Thymus (tissue), 11 donors: ENCODE results near the gene SMARCC1. TPM values are rescaled to one million over a fixed set of nuclear protein-coding genes. Genes with fewer than 3 reads are reported as not detected.
"Not testable (repeated sequence)": the region's sequence is repeated elsewhere in the genome, so short reads cannot be mapped to it uniquely, and the experiment has no call there.

Experiments
- DNase-seq, 9 donors: peaks; one replicate each; pipeline ENCODE4 v3.0.0-alpha.2; 2013; ENCODE audit warnings: low spot score in 9 of 9, low read depth in 6 of 9, missing footprints in 1 of 9
- H3K27ac ChIP-seq, 2 donors: one replicate each; pipeline ENCODE4 v1.5.1; 2013; ENCODE audit warnings: control low read depth in 1 of 2, low read depth in 1 of 2, low read length in 1 of 2, mild to moderate bottlenecking in 1 of 2, moderate library complexity in 1 of 2
- H3K27me3 ChIP-seq, 2 donors: one replicate each; pipeline ENCODE4 v1.5.1; 2013; ENCODE audit warnings: low read length in 1 of 2; ENCODE audit not compliant: control insufficient read depth in 2 of 2, insufficient read depth in 1 of 2
- H3K36me3 ChIP-seq, 2 donors: one replicate each; pipeline ENCODE4 v1.5.1; 2013; ENCODE audit warnings: low read length in 1 of 2, mild to moderate bottlenecking in 1 of 2, moderate library complexity in 1 of 2; ENCODE audit not compliant: control insufficient read depth in 2 of 2, insufficient read depth in 2 of 2
- H3K4me1 ChIP-seq, 2 donors: one replicate each; pipeline ENCODE4 v1.5.1; 2013; ENCODE audit warnings: low read length in 2 of 2; ENCODE audit not compliant: control insufficient read depth in 2 of 2, insufficient read depth in 2 of 2
- H3K4me3 ChIP-seq, 2 donors: one replicate each; pipeline ENCODE4 v1.5.1; 2013; ENCODE audit warnings: low read length in 2 of 2, control low read depth in 1 of 2, mild to moderate bottlenecking in 1 of 2
- H3K9me3 ChIP-seq, 2 donors: one replicate each; pipeline ENCODE4 v1.5.1; 2013; ENCODE audit warnings: low read length in 1 of 2, mild to moderate bottlenecking in 1 of 2; ENCODE audit not compliant: control insufficient read depth in 2 of 2, insufficient read depth in 1 of 2
- WGBS: extraction: QIAGEN DNeasy Blood & Tissue Kit; methylation state at CpG from one replicate; pipeline ENCODE4 v1.1.7; 2013; 5-methylcytosine and 5-hydroxymethylcytosine counted together
- polyA plus RNA-seq: library from polyadenylated mRNA; stranded (reverse); fragments of 200-250 nt; gene quantifications from one replicate; pipeline ENCODE4 v1.2.3, GENCODE V29; 2013
- total RNA-seq: library from RNA; stranded (reverse); fragments of 120-200 nt; gene quantifications from one replicate; pipeline ENCODE4 v1.2.4, GENCODE V29; 2013
- donor health status: healthy.

SMARCC1 gene
- total and polyA plus RNA-seq, 2 donors = 19.9 to 35.6 TPM

GRCh38 chr3:47752716-47753115 is 29.0 kb downstream of the SMARCC1 start:
- Histone ChIP-seq H3K4me1 (no peaks in the 10 kb centered on the region), H3K27ac (no peak overlapping the region), H3K27me3 (no peaks in the 10 kb centered on the region), H3K4me3 (no peak overlapping the region), H3K9me3 (no peaks in the 10 kb centered on the region), H3K36me3 (peaks cover 12 to 37% of the 10 kb centered on the region in 2 donors)
- WGBS = 97% methylated on average over 3 of the region's 3 CpGs
- DNase-seq = no peak

GRCh38 chr3:47750811-47751354 is 30.8 kb downstream of the SMARCC1 start:
- not testable (repeated sequence) for H3K9me3 ChIP-seq, DNase-seq, H3K27ac ChIP-seq, H3K4me3 ChIP-seq, H3K27me3 ChIP-seq, H3K4me1 ChIP-seq
- H3K36me3 ChIP-seq = peaks cover 13 to 37% of the 10 kb centered on the region in 2 donors
- WGBS = 97% methylated on average over 12 of the region's 12 CpGs

- Histone ChIP-seq H3K27ac (no peak overlapping the region), H3K36me3 (peaks cover 26 to 52% of the 10 kb centered on the region in 2 donors), H3K4me1 (no peaks in the 10 kb centered on the region), H3K9me3 (no peaks in the 10 kb centered on the region), H3K27me3 (no peaks in the 10 kb centered on the region), H3K4me3 (no peak overlapping the region)
- over 99% methylated on average over 3 of the region's 3 CpGs for WGBS
- no peak for DNase-seq
These were observed 34.1 kb downstream of the SMARCC1 start for GRCh38 chr3:47747558-47747957.

- no peak overlapping the region for H3K4me3 ChIP-seq
- H3K9me3 ChIP-seq = no peaks in the 10 kb centered on the region
- whole genome bisulfite sequencing = 97% methylated on average over 3 of the region's 3 CpGs
- H3K4me1 ChIP-seq = no peaks in the 10 kb centered on the region
- peaks cover 28 to 56% of the 10 kb centered on the region in 2 donors for H3K36me3 ChIP-seq
- no peaks in the 10 kb centered on the region for H3K27me3 ChIP-seq
- DNase-seq = no peak
- H3K27ac ChIP-seq = no peak overlapping the region
These were observed 35.4 kb downstream of the SMARCC1 start for GRCh38 chr3:47746264-47746663.

- Histone ChIP-seq H3K27me3 (no peaks in the 10 kb centered on the region), H3K4me3 (no peak overlapping the region), H3K27ac (no peak overlapping the region), H3K4me1 (no peaks in the 10 kb centered on the region), H3K36me3 (peaks cover 28 to 69% of the 10 kb centered on the region in 2 donors), H3K9me3 (no peaks in the 10 kb centered on the region)
- WGBS = 99% methylated on average over 5 of the region's 5 CpGs
- DNase-seq = no peak
These were observed 37.8 kb downstream of the SMARCC1 start for GRCh38 chr3:47743855-47744254.

GRCh38 chr3:47743352-47743751 is 38.3 kb downstream of the SMARCC1 start:
- H3K9me3 ChIP-seq, H3K27ac ChIP-seq, DNase-seq, H3K4me3 ChIP-seq, H3K4me1 ChIP-seq, H3K27me3 ChIP-seq: not testable (repeated sequence)
- WGBS = 96% methylated on average over 6 of the region's 6 CpGs
- H3K36me3 ChIP-seq = peaks cover 28 to 67% of the 10 kb centered on the region in 2 donors

GRCh38 chr3:47741925-47742324 is 39.8 kb downstream of the SMARCC1 start:
- Histone ChIP-seq H3K4me3 (no peak overlapping the region), H3K4me1 (no peaks in the 10 kb centered on the region), H3K9me3 (no peaks in the 10 kb centered on the region), H3K36me3 (peaks cover 20 to 72% of the 10 kb centered on the region in 2 donors), H3K27me3 (no peaks in the 10 kb centered on the region), H3K27ac (no peak overlapping the region)
- no peak for DNase-seq
- 93% methylated on average over 2 of the region's 2 CpGs for WGBS

GRCh38 chr3:47732143-47732542 is 49.5 kb downstream of the SMARCC1 start:
- H3K27ac ChIP-seq = no peak overlapping the region
- no peaks in the 10 kb centered on the region for H3K9me3 ChIP-seq
- H3K4me1 ChIP-seq = no peaks in the 10 kb centered on the region
- no peak overlapping the region for H3K4me3 ChIP-seq
- peaks cover 40 to 79% of the 10 kb centered on the region in 2 donors for H3K36me3 ChIP-seq
- H3K27me3 ChIP-seq = no peaks in the 10 kb centered on the region
- 92% methylated on average over 2 of the region's 2 CpGs for WGBS
- no peak for DNase-seq

- H3K9me3 ChIP-seq = no peaks in the 10 kb centered on the region
- peaks cover 39 to 76% of the 10 kb centered on the region in 2 donors for H3K36me3 ChIP-seq
- H3K27ac ChIP-seq = no peak overlapping the region
- no peak overlapping the region for H3K4me3 ChIP-seq
- no peaks in the 10 kb centered on the region for H3K27me3 ChIP-seq
- H3K4me1 ChIP-seq = no peaks in the 10 kb centered on the region
- 93% methylated on average over 8 of the region's 8 CpGs for WGBS
- no peak for DNase-seq
These were observed 50.6 kb downstream of the SMARCC1 start for GRCh38 chr3:47731061-47731460.
